GM15510 (cell line): Measurements from ENCODE around the gene PNMA1.
A peak's percentile ranks its signal among the peaks of the same experiment; 100 is the strongest.

ENCODE experiments used
- POLR2A ChIP-seq: IDR thresholded peaks from 3 replicates; pipeline ENCODE4 v1.6.1; 2011; ENCODE audit warnings: borderline replicate concordance; ENCODE audit not compliant: insufficient read length; ENCODE audit errors: extremely low read depth

PNMA1 gene

DNA sequence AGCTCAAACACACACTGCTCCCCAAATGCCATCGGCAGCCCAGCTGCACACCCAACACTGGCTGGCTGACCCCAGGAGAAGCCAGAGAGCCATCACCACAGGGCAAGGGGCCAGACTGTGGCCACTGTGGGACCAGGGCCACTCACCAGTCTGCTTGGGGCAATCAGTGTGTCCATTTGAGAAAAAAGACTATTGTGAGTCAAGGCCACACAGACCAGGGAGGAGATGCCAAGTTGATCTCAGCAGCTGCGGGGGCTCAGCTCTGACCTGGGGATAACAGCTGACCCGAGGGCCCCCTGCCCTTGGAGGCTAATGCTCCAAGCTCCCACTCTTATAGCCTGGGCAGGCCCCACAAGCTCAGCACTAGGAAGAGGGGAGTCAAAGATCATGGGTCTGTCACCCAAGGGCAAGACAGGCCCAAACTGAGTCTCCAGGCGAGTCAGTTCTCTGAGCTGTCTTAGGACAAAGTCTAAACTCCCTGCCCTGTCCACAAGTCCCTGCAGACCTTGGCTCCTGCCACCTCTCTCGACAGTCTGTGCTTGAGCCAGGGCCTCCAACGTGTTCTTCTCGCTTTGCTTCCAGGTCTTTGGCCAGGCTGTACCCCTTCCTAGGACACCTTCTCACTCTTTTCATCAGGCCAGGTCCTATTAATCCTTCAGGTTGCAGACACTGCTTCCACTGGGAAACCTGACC, 30.1 kb upstream of the PNMA1 start:
- no peak for TF ChIP-seq POLR2A

DNA sequence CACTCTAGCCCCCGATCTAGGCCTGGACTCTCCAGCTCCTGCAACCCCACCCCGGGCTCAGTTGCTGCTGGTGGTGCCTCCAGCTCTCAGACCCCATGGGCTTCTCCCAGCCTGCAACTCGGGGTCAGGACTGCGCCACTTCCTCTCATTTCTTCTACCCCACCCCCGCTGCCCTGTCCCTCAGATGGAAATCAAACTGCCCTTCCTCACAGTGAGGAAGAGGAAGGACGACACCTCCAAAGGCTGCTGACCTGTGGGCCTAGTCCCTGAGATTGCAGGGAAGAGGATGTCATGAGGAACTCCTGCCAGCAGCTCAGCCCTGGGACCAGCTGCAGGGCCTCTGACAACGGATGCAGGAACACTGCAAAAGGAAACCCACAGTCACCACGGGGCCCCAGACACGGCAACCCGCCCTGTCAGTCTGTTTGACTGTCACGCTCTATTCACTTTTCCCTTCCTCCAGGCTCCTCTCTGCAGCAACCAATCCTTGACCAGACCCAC, 29.3 kb upstream of the PNMA1 start:
- TF ChIP-seq POLR2A = peak; percentile 7

DNA sequence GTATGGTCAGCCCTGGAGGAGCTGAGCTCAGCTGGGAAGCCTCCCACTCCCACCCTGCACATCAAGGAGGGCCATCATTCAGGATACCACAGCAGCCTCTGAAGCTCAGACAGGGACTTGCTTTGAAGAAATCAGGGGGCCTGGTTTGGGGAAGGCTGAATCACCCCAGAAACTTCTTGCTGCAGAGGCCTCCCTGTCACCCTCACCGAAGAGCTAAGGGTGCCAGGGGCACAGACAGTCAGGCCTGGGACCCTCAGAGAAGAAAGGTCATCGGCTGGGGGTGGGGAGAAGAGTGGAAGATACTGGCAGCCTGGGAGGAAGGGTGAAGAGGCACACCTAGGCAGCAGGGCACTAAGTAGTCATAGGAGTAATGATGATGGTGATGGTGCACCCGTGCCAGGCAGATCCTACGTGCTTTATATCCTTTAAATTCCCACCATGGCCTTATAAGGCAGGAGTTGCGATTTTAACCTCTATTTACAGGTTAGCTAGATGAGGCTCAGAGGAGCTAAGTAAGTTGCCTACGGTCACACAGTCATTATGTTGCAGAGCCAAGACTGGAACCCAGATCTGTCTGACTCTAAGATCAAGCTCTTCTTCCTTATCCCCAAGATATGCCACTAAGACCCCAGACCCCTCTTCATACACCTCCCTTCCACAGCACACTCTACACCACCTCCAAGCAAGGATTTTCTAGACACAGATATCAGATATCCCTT, 28.5 kb upstream of the PNMA1 start:
- TF ChIP-seq POLR2A = no peak

DNA sequence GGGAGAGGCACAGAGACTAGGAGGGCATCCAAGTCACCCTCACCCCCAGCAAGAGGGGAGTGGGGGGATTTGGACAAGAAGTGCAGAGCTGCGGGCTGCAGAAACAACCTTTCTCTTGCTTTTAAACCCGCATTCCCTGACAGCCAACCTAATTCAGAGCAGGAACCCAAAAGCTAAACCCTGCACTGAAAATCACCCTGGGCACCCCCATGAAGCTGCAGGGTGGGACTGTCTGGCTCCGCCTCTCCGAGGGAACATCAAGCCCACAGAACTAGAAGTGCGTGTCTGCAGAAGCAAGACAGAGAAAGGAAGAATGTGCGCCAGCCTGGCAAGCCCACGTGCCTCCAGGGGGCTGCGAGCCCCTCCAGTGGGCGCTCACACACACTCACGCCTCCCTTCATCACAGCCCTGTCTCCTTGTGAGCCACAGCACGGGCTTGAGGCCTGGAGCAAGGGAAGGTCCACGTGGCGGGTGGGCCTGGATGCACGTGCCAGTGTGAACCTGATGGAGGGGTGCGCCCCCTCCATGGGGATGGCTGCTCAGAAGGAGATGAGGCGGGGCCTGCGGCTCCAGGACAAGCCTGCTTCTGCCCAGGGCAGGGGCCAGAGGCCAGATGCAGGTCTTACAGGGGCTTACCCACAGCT, 27.8 kb upstream of the PNMA1 start:
- no peak for TF ChIP-seq POLR2A

DNA sequence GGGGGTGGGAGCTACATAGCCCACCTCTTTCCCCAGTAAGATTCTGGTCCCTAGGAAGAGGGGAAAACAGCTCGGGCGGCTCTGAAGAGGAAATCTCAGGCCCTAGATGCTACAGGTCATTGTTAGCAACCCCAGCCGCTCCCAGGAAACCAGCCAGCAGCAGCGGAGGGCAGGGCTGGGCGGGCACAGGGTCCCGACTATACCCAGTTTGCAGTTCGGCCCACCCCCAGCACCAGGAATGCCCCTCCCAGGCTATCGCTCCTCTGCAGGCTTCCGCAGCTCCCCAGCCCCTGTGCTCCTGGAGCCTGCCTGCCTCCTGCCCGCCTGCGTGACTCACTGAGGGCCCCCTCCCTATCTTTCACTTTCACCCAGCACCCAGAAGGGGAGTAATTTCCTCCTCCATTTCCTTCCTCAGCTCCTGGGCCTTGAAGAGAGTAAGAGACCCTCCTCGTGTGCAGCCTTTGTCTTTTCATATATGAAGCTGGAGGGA, 27.2 kb upstream of the PNMA1 start:
- TF ChIP-seq POLR2A = no peak

DNA sequence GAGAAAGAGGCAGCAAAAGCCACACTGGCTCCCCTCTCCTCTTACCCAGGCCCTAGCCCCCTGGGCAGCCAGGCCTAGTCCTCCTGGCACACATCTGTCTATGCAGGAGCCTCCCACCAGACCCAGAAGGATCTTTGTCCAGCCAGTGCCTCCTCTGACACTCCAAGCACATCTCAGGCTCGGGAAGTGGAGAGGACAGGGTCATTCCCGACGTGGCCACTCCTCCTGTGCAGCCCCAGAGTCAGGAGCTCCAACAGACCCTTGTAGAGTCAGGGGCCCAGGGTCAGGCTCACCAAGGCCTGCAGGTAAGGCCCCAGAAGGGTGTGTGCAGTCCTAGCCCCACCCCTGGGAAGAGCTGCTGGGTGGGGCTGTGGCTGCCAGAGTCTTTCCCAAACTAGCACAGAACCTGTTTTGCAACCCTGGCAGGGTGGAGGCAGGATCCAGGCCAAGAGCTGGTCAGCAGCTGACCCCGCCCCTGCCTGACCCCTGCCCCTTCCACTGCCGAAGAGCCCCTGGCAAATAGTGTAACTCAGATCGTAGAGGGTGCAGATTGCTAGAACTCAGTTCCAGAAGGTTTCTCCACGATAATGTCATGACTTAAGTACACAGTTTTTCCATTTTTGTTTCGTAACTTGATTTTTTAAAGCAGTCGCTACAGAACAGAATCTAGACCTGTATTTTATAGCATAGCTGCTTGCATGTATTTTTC, 26.6 kb upstream of the PNMA1 start:
- TF ChIP-seq POLR2A = no peak

DNA sequence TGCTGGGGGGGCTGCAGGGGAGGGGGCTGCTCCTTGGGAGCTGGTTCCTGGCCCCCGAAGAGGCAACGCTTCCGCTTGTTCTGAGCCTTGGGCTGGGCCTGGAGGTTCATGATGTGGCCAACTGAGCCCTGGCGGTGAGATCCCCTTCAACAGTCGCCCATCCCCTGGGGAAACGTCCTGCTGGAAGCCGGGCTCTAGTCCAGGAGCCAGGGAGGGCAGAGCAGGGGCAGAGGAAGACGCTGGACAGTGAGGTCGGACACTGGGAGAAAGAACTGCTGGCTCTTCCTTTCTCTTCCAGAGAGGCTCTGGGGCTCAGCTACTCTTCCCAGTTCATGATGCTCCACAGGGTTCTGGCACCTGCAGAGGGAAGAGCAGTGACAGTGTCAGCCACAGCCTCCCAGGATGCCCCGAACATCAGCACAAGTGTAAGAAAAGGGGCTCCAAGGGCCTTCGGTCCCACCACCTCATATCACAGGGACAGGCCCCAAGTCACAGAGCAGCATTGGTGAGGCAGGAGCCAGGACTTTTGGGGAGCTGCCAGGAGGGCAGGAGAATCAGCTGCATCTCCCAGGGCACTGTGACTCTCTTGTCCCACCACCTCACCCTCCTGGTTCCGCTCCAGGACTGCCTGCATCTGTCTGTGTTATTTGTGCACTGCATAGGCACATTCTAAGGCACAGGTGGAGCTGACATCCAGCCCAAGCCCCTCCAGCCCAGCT, 25.9 kb upstream of the PNMA1 start:
- no peak for TF ChIP-seq POLR2A

DNA sequence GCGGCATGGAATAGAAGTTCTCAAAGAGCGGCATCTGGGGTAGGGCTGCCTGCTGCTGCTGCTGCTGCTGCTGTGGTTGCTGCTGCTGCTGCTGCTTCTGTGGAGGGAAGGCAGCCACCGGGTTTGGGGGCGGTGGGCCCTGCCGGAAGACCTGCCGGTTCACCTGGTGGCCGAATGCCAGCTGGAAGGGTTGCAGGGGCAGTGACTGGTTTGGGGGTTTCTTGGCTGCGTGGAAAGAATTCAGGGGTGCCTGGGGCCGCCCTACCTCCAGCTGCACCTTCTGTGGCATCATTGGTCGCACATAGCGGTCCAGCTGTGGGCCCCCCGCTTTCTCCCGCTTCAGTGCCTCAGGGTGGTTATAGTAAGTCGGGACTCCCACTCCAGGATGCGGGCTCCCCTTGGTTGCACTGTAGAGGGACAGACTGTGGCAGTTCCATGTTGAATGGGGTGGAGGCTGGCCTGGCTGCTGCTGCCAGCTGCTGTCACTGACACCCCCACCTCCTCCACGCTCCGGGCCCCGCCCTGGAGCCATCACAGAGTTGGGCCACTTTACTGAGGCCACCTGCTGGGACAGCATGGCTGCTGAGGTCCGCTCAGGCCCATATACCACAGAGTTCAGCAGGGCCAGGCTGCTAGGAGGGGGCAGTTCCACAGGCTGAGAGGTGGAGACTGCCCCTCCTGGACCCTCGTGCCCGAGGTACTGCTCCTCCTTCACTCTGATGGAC, 25.2 kb upstream of the PNMA1 start:
- TF ChIP-seq POLR2A = no peak

DNA sequence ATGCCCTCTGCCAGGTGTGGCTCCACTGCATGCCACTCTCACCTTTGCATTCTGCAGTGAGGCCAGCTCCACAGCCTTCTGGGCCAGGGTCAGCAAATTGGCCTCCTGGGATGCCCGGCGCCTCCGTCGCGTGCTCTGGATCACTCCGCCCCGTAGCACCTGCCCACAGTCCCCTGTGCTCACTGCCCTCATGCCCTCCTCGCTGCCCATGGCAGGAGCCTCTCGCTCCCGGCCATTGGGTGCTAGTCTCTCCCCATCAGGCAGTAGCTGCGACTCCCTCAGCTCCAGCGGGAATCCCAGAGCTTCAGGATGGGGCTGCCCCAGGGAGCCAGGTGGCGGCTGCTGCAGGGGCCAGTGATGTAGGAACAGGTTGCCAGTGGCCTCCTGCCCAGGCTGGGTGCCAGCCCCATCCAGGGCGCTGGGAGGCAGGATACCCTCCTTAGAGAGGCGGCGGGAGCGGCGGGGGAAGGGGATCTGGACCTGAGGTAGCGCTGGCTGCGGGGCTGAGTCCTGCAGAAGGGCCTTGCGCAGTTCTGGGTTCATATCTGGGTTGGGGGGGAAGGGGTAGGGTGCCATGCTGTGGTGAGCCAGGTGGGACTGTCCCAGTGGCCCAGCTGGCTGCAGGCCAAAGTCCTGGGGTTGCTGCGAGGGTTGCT, 24.5 kb upstream of the PNMA1 start:
- no peak for TF ChIP-seq POLR2A

DNA sequence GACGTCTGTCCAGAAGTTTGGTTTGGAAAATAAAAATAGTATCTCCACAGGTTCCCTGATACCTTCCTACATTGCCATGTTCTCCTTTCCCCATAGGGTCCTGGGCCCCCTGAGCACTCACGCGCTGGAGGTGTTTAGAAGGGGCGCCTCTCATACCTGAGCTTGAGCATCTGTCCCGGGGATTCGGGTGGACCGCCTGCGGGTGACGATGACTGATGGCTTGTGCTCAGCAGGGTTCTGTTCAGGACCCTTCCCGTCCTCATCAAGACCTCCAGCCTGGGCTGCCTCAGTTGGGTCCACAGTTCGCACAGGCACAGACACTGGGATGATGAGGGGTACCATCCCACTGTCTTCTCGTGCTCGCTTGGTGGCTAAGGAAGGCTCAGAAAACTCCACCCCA, 22.7 kb upstream of the PNMA1 start:
- TF ChIP-seq POLR2A = no peak

DNA sequence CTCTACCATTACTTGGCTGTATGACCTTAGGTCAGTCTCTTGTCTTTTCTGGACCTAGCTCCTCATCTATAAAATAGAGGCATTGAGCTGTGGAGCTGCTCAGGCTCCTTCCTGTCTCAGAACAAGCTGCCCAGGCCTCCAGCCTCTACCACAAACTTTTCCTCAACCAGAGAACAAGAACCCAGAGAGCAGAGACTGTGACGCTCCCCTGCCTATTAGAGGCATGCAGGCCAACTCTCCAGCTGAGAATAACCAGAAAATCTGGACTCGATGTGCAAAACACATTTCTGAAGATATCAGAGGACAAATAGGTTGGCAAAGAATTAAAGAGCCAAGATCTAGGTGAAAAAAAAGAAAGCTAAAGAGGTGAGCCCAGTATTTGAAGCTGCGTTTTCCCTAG, 17.8 kb upstream of the PNMA1 start:
- no peak for TF ChIP-seq POLR2A

DNA sequence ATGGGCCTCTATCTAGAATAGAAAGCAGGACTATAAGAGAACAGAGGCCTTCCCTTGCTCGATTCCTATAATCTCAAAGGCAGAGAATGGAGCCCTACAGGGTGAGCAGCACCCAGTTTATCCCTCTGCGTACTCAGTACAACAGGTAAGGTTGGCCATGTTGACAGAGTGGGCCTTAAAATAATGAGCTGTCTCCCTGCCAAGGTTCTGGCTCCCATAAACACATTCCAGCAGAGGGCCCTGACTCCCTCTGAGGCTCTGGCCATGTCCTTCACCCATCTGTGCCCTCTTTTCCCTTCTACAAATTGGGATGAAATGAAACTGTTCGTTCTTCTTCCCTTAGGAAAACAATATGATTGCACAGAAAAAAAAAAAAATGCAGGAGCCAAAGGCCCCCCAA, 16.9 kb upstream of the PNMA1 start:
- no peak for TF ChIP-seq POLR2A
